Stimulated activated CD4-positive, alpha-beta T cell treated with anti-CD3 and anti-CD28 coated beads, Interleukin-1b, Interleukin-23, amount 100 ng/mL, for 1 hour (primary cell): ENCODE measurements around the gene ARSJ.
"Not testable (repeated sequence)": the region's sequence is repeated elsewhere in the genome, so short reads cannot be mapped to it uniquely, and the experiment has no call there.

ENCODE experiments used
- DNase-seq, 2 donors: peaks; one replicate each; pipeline ENCODE4 v3.0.0-alpha.2; 2020; ENCODE audit warnings: low read depth in 2 of 2

ARSJ gene

GRCh38 chr4:113957956-113958355, 21.5 kb downstream of the ARSJ start:
- no peak for DNase-seq

GRCh38 chr4:113955948-113956347, 23.5 kb downstream of the ARSJ start:
- DNase-seq = no peak

GRCh38 chr4:113955411-113955810, 24.0 kb downstream of the ARSJ start:
- no peak for DNase-seq

GRCh38 chr4:113953888-113954287, 25.6 kb downstream of the ARSJ start:
- no peak for DNase-seq

GRCh38 chr4:113952452-113953029, 26.9 kb downstream of the ARSJ start:
- DNase-seq = no peak

- DNase-seq = no peak
These were observed 28.2 kb downstream of the ARSJ start for GRCh38 chr4:113951263-113951662.

- DNase-seq = no peak
These were observed 29.2 kb downstream of the ARSJ start for GRCh38 chr4:113950207-113950606.

GRCh38 chr4:113947484-113947883, 32.0 kb downstream of the ARSJ start:
- no peak for DNase-seq

GRCh38 chr4:113945906-113946305, 33.5 kb downstream of the ARSJ start:
- DNase-seq = no peak

- DNase-seq = no peak
These were observed 35.6 kb downstream of the ARSJ start for GRCh38 chr4:113943863-113944262.

GRCh38 chr4:113943085-113943484, 36.4 kb downstream of the ARSJ start:
- DNase-seq = no peak

- DNase-seq = no peak
These were observed 37.6 kb downstream of the ARSJ start for GRCh38 chr4:113941836-113942235.

- not testable (repeated sequence) for DNase-seq
These were observed 39.3 kb downstream of the ARSJ start for GRCh38 chr4:113940103-113940502.

GRCh38 chr4:113935190-113935589, 44.3 kb downstream of the ARSJ start:
- no peak for DNase-seq

- DNase-seq = not testable (repeated sequence)
These were observed 54.7 kb downstream of the ARSJ start for GRCh38 chr4:113924706-113925105.

GRCh38 chr4:113921089-113921794, 58.2 kb downstream of the ARSJ start:
- no peak for DNase-seq

GRCh38 chr4:113919611-113920010, 59.8 kb downstream of the ARSJ start:
- no peak for DNase-seq

- DNase-seq = no peak
These were observed 60.3 kb downstream of the ARSJ start for GRCh38 chr4:113919145-113919544.

- DNase-seq = no peak
These were observed 70.6 kb downstream of the ARSJ start for GRCh38 chr4:113908829-113909228.

- DNase-seq = no peak
These were observed 71.9 kb downstream of the ARSJ start for GRCh38 chr4:113907559-113907958.

GRCh38 chr4:113905301-113905700, 74.1 kb downstream of the ARSJ start:
- no peak for DNase-seq

GRCh38 chr4:113904877-113905276, 74.6 kb downstream of the ARSJ start:
- no peak for DNase-seq

GRCh38 chr4:113901994-113902787, 77.3 kb downstream of the ARSJ start:
- DNase-seq = peak in 1 of 2 donors; percentile 24
